H1 (cell line): ENCODE data around the gene YIPF6.

ENCODE experiments used
- CTCF ChIP-seq, 3 experiments: IDR thresholded peaks; 1 replicate in 2 of 3; 2 replicates in 1 of 3; pipeline versions ENCODE4 v1.5.1 to v1.6.1; 2011; ENCODE audit warnings: low read length in 3 of 3, mild to moderate bottlenecking in 3 of 3, inconsistent platforms in 2 of 3, low read depth in 1 of 3, moderate library complexity in 1 of 3; ENCODE audit not compliant: insufficient read depth in 1 of 3; ENCODE audit errors: control extremely low read depth in 1 of 3
- FOSL1 ChIP-seq: IDR thresholded peaks from 2 replicates; pipeline ENCODE4 v1.6.1; 2011; ENCODE audit warnings: mild to moderate bottlenecking, low read depth, low read length, moderate library complexity; ENCODE audit not compliant: insufficient read depth
- GABPA ChIP-seq: IDR thresholded peaks from 2 replicates; pipeline ENCODE4 v1.6.1; 2011; ENCODE audit warnings: mild to moderate bottlenecking, low read length, moderate library complexity, borderline replicate concordance; ENCODE audit not compliant: insufficient read depth
- RAD21 ChIP-seq, 2 experiments: IDR thresholded peaks in 1 of 2; conservative IDR thresholded peaks in 1 of 2; 2 replicates each; pipeline ENCODE4 v1.6.1; 2011; ENCODE audit warnings: low read depth in 2 of 2, low read length in 2 of 2, improper control_type of control experiment in 1 of 2, inconsistent platforms in 1 of 2, mild to moderate bottlenecking in 1 of 2, moderate library complexity in 1 of 2
- SP2 ChIP-seq: IDR thresholded peaks from 2 replicates; pipeline ENCODE4 v1.6.1; 2012; ENCODE audit warnings: mild to moderate bottlenecking, low read length, inconsistent platforms
- TAF1 ChIP-seq: IDR thresholded peaks from 2 replicates; pipeline ENCODE4 v1.6.1; 2011; ENCODE audit warnings: mild to moderate bottlenecking, low read depth, low read length
- YY1 ChIP-seq: IDR thresholded peaks from 2 replicates; pipeline ENCODE4 v1.6.1; 2011; ENCODE audit warnings: low read depth, mild to moderate bottlenecking, low read length

- TF ChIP-seq RAD21 (IDR thresholded peaks at IDR 0.05 in 1 of 2, conservative IDR thresholded peaks at IDR 0.05 in 1 of 2; ENCODE audit: low read depth in 2 of 2, low read length in 2 of 2) (no peak), FOSL1 (no peak), CTCF (IDR thresholded peaks at IDR 0.05; ENCODE audit: control extremely low read depth in 1 of 3, insufficient read depth in 1 of 3, low read depth in 1 of 3, low read length in 3 of 3) (no peak), YY1 (no peak), SP2 (no peak), GABPA (no peak), TAF1 (no peak)
Measured at GRCh38 chrX:68568136-68568535, 69.3 kb downstream of the YIPF6 start.
